ENCODE measurements around the gene ULK4.

DNA sequence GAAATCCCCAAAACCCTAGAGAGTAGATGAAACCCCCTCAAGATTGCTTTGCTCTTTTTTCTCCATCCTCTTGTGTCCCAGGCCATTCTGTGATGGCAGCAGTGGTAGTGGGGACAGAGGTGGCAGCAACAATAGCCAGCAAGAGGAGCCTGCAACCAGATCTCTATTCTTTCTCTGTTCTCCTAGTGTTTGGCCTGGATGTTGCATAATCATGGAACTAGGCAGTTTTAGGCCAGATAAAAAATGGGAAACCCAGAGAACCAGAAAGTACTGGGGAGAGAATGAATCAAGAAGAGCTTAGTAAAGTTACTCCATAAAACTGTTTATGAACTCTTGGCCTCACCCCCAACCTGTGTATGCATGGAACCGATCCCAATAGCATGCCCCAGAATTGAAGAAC lies 710.3 kb downstream of the ULK4 start:
- TF ChIP-seq, protein P1, sequence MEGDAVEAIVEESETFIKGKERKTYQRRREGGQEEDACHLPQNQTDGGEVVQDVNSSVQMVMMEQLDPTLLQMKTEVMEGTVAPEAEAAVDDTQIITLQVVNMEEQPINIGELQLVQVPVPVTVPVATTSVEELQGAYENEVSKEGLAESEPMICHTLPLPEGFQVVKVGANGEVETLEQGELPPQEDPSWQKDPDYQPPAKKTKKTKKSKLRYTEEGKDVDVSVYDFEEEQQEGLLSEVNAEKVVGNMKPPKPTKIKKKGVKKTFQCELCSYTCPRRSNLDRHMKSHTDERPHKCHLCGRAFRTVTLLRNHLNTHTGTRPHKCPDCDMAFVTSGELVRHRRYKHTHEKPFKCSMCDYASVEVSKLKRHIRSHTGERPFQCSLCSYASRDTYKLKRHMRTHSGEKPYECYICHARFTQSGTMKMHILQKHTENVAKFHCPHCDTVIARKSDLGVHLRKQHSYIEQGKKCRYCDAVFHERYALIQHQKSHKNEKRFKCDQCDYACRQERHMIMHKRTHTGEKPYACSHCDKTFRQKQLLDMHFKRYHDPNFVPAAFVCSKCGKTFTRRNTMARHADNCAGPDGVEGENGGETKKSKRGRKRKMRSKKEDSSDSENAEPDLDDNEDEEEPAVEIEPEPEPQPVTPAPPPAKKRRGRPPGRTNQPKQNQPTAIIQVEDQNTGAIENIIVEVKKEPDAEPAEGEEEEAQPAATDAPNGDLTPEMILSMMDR (conservative IDR thresholded peaks at IDR 0.05 in 1 of 2, IDR thresholded peaks at IDR 0.05 in 1 of 2; ENCODE audit: low read depth in 1 of 2, low read length in 2 of 2), result no peak
- no peak for TF ChIP-seq EZH2 (IDR thresholded peaks at IDR 0.05; ENCODE audit: low read length, missing control alignments)
